Lower leg skin (tissue), 4 donors: Measurements from ENCODE around the gene RAB3GAP1. TPM values are rescaled to one million over a fixed set of nuclear protein-coding genes. Genes with fewer than 3 reads are reported as not detected.

Experiments
- DNase-seq, 2 donors: peaks; one replicate each; pipeline ENCODE4 v3.0.0-alpha.2; 2019; ENCODE audit warnings: low spot score in 2 of 2
- H3K4me3 ChIP-seq: fragments of 200-600 bp; sonication (generic); 2 replicates; pipeline ENCODE4 v1.5.1; 2017; ENCODE audit warnings: mild to moderate bottlenecking, low read depth; ENCODE audit not compliant: poor library complexity, severe bottlenecking
- POLR2A ChIP-seq, 2 donors: fragments of 450-650 bp; IDR thresholded peaks; one replicate each; pipeline ENCODE4 v1.6.1; 2016 to 2017; ENCODE audit warnings: antibody characterized with exemption in 2 of 2, mild to moderate bottlenecking in 1 of 2, moderate library complexity in 1 of 2
- WGBS, 2 donors: methylation state at CpG; one replicate each; pipeline ENCODE4 v1.1.5; 2018; 5-methylcytosine and 5-hydroxymethylcytosine counted together
- intact Hi-C: fragments of 100-400 bp; cut with DNase I; formaldehyde crosslinking; loops from one replicate; pipeline ENCODE4 v1.15.0; 2023; ENCODE audit warnings: low total_unique reads
- total RNA-seq, 4 donors: library from RNA; depleted of rRNA; stranded (reverse); fragments of >200 nt; gene quantifications; one replicate each; pipeline ENCODE4 v1.1.0, GENCODE V29; 2016
- TF ChIP-seq, protein P1 (sequence below), 3 donors: fragments of 450-650 bp; IDR thresholded peaks; one replicate each; pipeline ENCODE4 v1.5.1; 2016; ENCODE audit warnings: antibody characterized with exemption in 3 of 3, mild to moderate bottlenecking in 3 of 3, moderate library complexity in 2 of 3

The RAB3GAP1 gene
- total RNA-seq, 4 donors from 2014 or later, result 50.8 to 57.5 (median 52.4) TPM

DNA sequence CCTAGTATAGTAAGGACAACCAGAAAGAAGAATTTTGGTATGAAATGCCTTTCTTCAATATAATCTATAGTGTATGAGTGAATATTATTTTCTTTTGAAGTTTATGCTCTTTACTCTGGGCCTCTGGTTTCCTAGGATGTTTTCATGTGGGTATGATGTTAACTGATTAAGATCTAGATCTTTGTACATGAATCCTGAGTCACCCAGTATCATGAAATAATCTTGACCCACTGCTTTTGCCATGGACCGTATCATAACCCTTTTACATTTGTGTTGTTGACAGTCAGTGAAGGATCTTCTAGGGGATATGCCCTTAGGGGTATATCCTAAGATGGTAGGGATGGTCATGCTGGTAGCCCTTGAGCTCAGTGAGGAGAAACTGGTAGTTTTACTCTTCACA is 100.3 kb downstream of the RAB3GAP1 start:
- no peak for DNase-seq
- no peak for TF ChIP-seq POLR2A (IDR thresholded peaks at IDR 0.05)
- TF ChIP-seq, protein P1, sequence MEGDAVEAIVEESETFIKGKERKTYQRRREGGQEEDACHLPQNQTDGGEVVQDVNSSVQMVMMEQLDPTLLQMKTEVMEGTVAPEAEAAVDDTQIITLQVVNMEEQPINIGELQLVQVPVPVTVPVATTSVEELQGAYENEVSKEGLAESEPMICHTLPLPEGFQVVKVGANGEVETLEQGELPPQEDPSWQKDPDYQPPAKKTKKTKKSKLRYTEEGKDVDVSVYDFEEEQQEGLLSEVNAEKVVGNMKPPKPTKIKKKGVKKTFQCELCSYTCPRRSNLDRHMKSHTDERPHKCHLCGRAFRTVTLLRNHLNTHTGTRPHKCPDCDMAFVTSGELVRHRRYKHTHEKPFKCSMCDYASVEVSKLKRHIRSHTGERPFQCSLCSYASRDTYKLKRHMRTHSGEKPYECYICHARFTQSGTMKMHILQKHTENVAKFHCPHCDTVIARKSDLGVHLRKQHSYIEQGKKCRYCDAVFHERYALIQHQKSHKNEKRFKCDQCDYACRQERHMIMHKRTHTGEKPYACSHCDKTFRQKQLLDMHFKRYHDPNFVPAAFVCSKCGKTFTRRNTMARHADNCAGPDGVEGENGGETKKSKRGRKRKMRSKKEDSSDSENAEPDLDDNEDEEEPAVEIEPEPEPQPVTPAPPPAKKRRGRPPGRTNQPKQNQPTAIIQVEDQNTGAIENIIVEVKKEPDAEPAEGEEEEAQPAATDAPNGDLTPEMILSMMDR (IDR thresholded peaks at IDR 0.05), result no peak
- 71 to 88% methylated on average over 1 of the region's 1 CpG for WGBS, 2 donors
- intact Hi-C loops, result no loop called here
- H3K4me3 ChIP-seq, result no peak overlapping the region

DNA sequence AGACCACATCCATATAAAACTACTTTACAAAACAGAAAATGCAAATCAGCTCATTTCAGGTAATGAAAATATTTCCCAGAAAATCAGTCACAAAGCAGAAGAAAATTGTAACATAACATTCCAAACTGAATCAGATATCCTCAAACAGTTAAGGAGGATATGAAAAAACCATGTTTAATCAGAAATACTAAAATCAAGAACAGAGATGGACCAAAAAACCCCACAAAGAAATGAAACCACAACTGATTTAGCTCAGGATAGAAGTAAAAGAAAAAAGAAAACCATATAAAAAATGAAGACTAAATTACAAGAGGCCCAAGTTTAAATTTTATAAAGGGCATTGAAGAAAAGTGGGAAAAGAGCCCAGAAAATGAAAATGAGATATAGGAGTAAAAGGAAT is 102.9 kb downstream of the RAB3GAP1 start:
- no peak overlapping the region for H3K4me3 ChIP-seq
- no peak for DNase-seq
- intact Hi-C loops, result no loop called here
- TF ChIP-seq, protein P1 (IDR thresholded peaks at IDR 0.05), result no peak

DNA sequence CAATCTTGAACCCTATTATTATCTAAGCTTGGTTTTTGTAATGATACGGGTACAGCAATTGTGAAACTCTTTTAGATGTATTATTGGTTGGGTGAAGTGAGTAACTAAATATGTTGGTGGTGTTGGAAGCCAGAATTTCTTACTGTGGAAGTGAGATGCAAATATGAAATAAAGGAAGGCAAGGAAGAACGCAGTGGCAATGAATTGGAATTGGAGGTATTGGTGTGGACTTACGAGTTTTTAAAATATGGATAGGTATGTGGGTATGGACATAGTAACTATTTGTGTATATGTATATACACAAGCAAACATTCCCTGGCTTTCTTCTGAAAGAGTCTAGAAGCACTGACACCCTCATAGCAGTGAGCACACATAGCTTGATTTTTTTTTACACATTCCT is 105.8 kb downstream of the RAB3GAP1 start:
- intact Hi-C loops, result no loop called here
- DNase-seq, result no peak
- WGBS, 2 donors, result 92 to 94% methylated on average over 3 of the region's 3 CpGs
- H3K4me3 ChIP-seq, result no peak overlapping the region
- TF ChIP-seq, protein P1 (IDR thresholded peaks at IDR 0.05), result no peak
- TF ChIP-seq POLR2A (IDR thresholded peaks at IDR 0.05), result no peak

DNA sequence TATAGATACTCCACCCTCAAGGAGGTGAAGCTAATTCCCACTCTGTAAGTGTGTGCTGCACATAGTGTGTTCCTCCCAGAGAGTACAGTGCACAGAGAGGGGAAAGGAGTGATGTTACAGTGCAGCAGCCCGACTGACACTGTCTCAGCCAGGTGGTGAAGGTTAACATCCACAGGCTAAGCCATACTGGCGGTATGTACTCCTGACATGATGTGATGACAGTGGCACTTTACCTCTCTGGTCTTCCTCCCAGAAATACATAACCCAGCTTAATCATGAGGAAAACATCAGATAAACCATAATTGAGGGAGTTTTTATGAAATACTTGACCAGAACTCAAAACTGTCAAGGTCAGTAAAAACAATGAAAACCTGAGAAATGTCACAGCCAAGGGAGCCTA is 107.1 kb downstream of the RAB3GAP1 start:
- no peak overlapping the region for H3K4me3 ChIP-seq
- WGBS, 2 donors, result 92% methylated on average over 2 of the region's 2 CpGs
- TF ChIP-seq POLR2A (IDR thresholded peaks at IDR 0.05), result no peak
- TF ChIP-seq, protein P1 (IDR thresholded peaks at IDR 0.05), result no peak
- intact Hi-C loops, result no loop called here
- no peak for DNase-seq

DNA sequence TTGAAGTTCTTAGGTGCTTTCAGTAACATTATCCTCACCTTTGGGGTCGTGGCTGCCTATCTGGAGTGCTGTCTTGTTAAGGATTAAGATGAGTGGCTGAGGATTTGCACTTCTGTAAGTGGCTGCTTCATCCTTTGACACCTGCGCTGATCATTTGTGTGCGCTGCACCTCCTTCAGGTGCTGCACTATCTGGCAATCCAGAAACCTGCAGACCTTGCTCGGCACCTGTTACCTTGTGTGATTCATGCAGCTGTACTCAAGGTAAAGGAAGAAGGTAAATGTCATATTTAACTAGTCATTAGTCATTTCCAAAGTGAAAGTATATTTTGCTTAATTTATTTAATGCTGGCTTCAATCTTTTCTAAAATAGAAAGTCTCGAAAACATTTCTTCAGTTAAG is 110.3 kb downstream of the RAB3GAP1 start:
- DNase-seq, result no peak
- 81 to 83% methylated on average over 5 of the region's 5 CpGs for WGBS, 2 donors
- TF ChIP-seq, protein P1 (IDR thresholded peaks at IDR 0.05), result no peak
- no peak for TF ChIP-seq POLR2A (IDR thresholded peaks at IDR 0.05)
- no peak overlapping the region for H3K4me3 ChIP-seq
- intact Hi-C loops, result no loop called here

DNA sequence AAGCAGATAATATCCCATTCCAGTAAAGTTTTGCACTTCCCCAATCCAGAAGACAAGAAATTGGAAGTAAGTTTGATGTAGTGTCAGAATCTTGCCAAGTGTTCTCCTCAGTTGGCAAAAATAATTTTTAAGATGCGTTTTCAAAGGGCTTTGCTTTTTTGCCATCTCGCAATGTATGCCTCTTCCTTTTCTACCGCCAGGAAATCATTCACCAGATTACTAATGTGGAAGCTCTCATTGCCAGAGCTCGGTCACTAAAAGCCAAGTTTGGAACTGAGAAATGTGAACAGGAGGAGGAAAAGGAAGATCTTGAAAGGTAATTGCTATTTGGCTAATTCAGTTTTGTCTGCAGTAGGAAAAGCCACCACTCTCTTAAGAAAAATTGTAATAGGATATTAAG is 110.7 kb downstream of the RAB3GAP1 start:
- TF ChIP-seq, protein P1 (IDR thresholded peaks at IDR 0.05), result no peak
- TF ChIP-seq POLR2A (IDR thresholded peaks at IDR 0.05), result no peak
- intact Hi-C loops, result no loop called here
- 56 to 63% methylated on average over 4 of the region's 4 CpGs for WGBS, 2 donors
- no peak for DNase-seq
- H3K4me3 ChIP-seq, result no peak overlapping the region
